A549 treated with GW870086 at 1 μM for 4 hours (cell line): Measurements from ENCODE around the gene FNDC11. TPM values are rescaled to one million over a fixed set of nuclear protein-coding genes. Genes with fewer than 3 reads are reported as not detected.

Experiments used
- total RNA-seq: library from RNA; stranded (reverse); fragments of 200-300 nt; extraction: Qiagen RNA extraction; gene quantifications from 5 replicates; pipeline ENCODE4 v1.2.3, GENCODE V29; 2022; ENCODE audit warnings: low read depth

Gene FNDC11
- 0.13 to 0.54 TPM (median 0.21 TPM) in 5 replicates for total RNA-seq

DNA sequence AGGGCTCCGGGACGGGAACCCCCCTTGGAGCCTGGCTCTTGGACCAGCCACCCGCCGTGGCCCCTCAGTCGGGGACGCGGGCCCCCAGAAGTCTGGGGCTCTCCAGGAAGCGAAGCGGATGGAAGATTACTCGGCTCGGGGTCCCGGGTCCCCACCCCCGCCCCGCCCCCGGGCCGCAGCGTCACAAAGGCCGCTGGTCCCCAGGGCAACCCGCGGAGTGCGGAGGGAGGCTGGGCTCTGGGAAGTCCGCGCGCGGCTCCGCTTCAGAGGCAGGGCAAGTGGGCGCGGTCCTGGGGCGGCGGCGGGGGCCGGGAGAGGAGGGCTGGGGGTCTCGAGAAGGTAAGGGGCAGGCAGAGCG is at the start of gene FNDC11:
Gene FNDC11, plus strand, starts transcription at position 227 of the 358 bp plus-strand sequence. CDS start 1,505 bp downstream, outside the sequence.

GRCh38 chr20:63520504-63520933 is 33.4 kb upstream of the FNDC11 start, which contains the start of gene PPDPF:
Gene PPDPF (plus strand): TSS chr20:63520765. CDS start chr20:63521309, 544 bp downstream.

DNA sequence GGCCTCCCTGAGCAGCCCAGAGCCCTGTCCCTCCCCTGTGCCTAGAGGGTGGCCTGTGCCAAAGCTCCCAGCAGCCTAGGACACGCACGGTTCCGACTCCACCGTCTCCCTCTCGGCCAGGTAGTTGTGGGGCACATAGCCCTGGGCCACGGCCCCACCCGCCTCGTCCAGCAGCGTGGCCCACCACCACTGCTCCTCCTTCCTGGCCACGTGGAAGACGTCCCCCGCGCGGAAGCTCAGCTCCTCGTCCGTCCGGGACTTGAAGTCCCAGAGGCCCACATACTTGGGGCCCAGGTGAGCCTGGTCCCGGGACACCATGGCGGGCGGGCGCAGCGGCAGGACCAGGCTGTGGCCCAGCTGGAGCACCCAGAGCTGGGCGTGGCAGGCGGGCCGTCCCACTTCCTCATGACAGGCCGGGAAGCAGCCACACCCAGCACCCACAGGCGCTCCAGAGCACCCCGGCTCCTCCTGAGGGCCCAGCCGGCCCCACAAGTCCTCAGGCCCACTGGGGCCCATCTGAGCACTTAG is 16.9 kb upstream of the FNDC11 start, which contains the start of gene PTK6:
Gene PTK6, minus strand, starts transcription at position 380 of the 528 bp plus-strand sequence. Its CDS starts 62 bp downstream, at position 318.

GRCh38 chr20:63547725-63548480 is 6.1 kb upstream of the FNDC11 start, which contains the start of gene SRMS:
Gene SRMS (minus strand): TSS chr20:63547749. CDS start chr20:63547463, 286 bp downstream.

DNA sequence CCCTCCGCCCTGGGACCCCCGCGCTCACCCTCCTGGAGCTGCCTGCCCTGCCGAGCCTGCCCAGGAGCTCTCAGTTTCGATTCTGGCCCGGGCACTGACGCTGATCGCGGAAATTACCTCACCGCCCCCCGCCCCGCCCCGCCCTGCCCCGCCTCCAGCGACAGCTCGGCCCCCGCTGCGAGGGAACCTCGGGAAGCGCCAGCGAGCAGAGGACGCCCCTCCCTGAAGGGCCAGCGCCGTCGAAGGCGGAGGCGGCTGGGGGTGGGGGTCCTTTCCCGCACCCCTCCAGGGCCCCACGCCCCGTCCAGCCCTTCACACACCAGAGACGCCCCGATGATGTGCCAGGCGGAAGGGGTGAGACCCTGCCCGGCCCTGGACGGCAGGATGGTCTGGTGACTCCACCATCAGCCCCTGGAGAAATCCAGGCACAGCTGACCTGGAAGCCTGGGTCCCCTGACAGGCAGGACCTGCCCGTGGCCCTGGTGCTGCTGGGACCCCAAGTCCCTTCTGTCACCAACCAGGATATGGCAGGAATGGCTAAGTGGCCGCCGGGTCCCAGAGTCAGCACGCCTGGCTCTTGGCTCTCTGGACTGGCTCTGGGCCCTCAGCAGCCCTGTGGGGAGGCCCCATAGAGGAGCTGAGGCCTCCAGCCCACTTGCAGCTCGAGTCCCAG is 20.3 kb downstream of the FNDC11 start, which contains the start of gene HELZ2:
Gene HELZ2, minus strand, starts transcription at position 84 of the 673 bp plus-strand sequence. CDS start 1,854 bp downstream, outside the sequence.

Other genes with a start within 250 kb of the FNDC11 start
- gene CHRNA4, start 192.8 kb upstream of the FNDC11 start, total RNA-seq = 0.27 to 0.45 TPM (median 0.38 TPM) in 5 replicates
- gene KCNQ2, start 81.5 kb upstream of the FNDC11 start, total RNA-seq = 0.58 to 0.93 TPM (median 0.67 TPM) in 5 replicates
- gene EEF1A2, start 55.1 kb upstream of the FNDC11 start, total RNA-seq = 140 to 176 TPM (median 147 TPM) in 5 replicates
- 275 to 371 TPM (median 312 TPM) in 5 replicates for gene PPDPF, start 33.4 kb upstream of the FNDC11 start, total RNA-seq
- gene PTK6, start 16.8 kb upstream of the FNDC11 start, total RNA-seq = 2.5 to 3.1 TPM (median 2.9 TPM) in 5 replicates
- 0.10 to 0.15 TPM in 2 of 5 replicates, not detected in the others for gene SRMS, start 6.4 kb upstream of the FNDC11 start, total RNA-seq
- gene HELZ2, start 20.1 kb downstream of the FNDC11 start, total RNA-seq = 13.9 to 22.2 TPM (median 21.1 TPM) in 5 replicates
- gene GMEB2, start 72.9 kb downstream of the FNDC11 start, total RNA-seq = 8.6 to 10.9 TPM (median 10.3 TPM) in 5 replicates
- gene STMN3, start 99.3 kb downstream of the FNDC11 start, total RNA-seq = 8.1 to 11.1 TPM (median 10.3 TPM) in 5 replicates
- gene RTEL1, start 104.2 kb downstream of the FNDC11 start, total RNA-seq = 4.5 to 8.8 TPM (median 7.1 TPM) in 5 replicates
- gene TNFRSF6B, start 142.5 kb downstream of the FNDC11 start, total RNA-seq = 0.14 to 0.95 TPM (median 0.74 TPM) in 4 of 5 replicates, not detected in the other
- gene ARFRP1, start 153.8 kb downstream of the FNDC11 start, total RNA-seq = 31.8 to 43.5 TPM (median 36.1 TPM) in 5 replicates
- gene ZGPAT, start 153.9 kb downstream of the FNDC11 start, total RNA-seq = 22.2 to 29.4 TPM (median 28.1 TPM) in 5 replicates
- gene LIME1, start 182.5 kb downstream of the FNDC11 start, total RNA-seq = 3.9 to 9.6 TPM (median 8.7 TPM) in 5 replicates
- 62.3 to 102 TPM (median 97.2 TPM) in 5 replicates for gene SLC2A4RG, start 185.6 kb downstream of the FNDC11 start, total RNA-seq